Small intestine (tissue), 16 donors: ENCODE results near the gene ESPNL. TPM values are rescaled to one million over a fixed set of nuclear protein-coding genes. Genes with fewer than 3 reads are reported as not detected.
"Not testable (repeated sequence)": the region's sequence is repeated elsewhere in the genome, so short reads cannot be mapped to it uniquely, and the experiment has no call there.

Experiments
- DNase-seq, 2 donors: peaks; one replicate each; pipeline versions ENCODE4 v3.0.0 to v3.0.0-alpha.2; 2013
- FAIRE-seq: peaks from 2 replicates; lab custom pipeline; 2012; peaks lifted over from hg19 to GRCh38; lab: Jason Lieb, UNC
- H3K27ac ChIP-seq, 3 donors: one replicate each; pipeline ENCODE4 v1.5.1; 2013; ENCODE audit warnings: low read length in 2 of 3, mild to moderate bottlenecking in 2 of 3, control low read depth in 1 of 3, inconsistent platforms in 1 of 3, low read depth in 1 of 3, moderate library complexity in 1 of 3
- H3K27me3 ChIP-seq, 3 donors: one replicate each; pipeline ENCODE4 v1.6.1; 2013; ENCODE audit warnings: low read length in 3 of 3, inconsistent platforms in 1 of 3; ENCODE audit not compliant: control insufficient read depth in 3 of 3, insufficient read depth in 3 of 3
- H3K36me3 ChIP-seq, 3 donors: one replicate each; pipeline ENCODE4 v1.6.1; 2013; ENCODE audit warnings: low read length in 3 of 3, inconsistent platforms in 1 of 3, low read depth in 1 of 3, mild to moderate bottlenecking in 1 of 3, moderate library complexity in 1 of 3; ENCODE audit not compliant: control insufficient read depth in 3 of 3, insufficient read depth in 2 of 3
- H3K4me1 ChIP-seq, 3 donors: one replicate each; pipeline ENCODE4 v1.6.1; 2013; ENCODE audit warnings: low read length in 2 of 3, inconsistent platforms in 1 of 3, low read depth in 1 of 3, mild to moderate bottlenecking in 1 of 3, moderate library complexity in 1 of 3; ENCODE audit not compliant: control insufficient read depth in 3 of 3, insufficient read depth in 2 of 3
- H3K4me3 ChIP-seq, 3 donors: one replicate each; pipeline ENCODE4 v1.5.1; 2013; ENCODE audit warnings: low read length in 3 of 3, control low read depth in 1 of 3, inconsistent platforms in 1 of 3, low read depth in 1 of 3, mild to moderate bottlenecking in 1 of 3, moderate library complexity in 1 of 3
- H3K9me3 ChIP-seq, 2 donors: one replicate each; pipeline ENCODE4 v1.6.1; 2013; ENCODE audit warnings: low read depth in 1 of 2, low read length in 1 of 2; ENCODE audit not compliant: control insufficient read depth in 2 of 2, insufficient read depth in 1 of 2
- WGBS, 3 donors: extraction: QIAGEN DNeasy Blood & Tissue Kit; methylation state at CpG; one replicate each; pipeline ENCODE4 v1.1.7; 2013; 5-methylcytosine and 5-hydroxymethylcytosine counted together
- long read RNA-seq, 10 donors: transcript quantifications; one replicate each; lab custom pipeline, GENCODE V29; 2026
- polyA plus RNA-seq, 4 donors: library from polyadenylated mRNA; stranded (reverse) in 3 of 4; unstranded in 1 of 4; fragments of 200-250 nt in 3 of 4; fragments of 120-200 nt in 1 of 4; gene quantifications; one replicate each; pipeline versions ENCODE4 v1.2.1 to v1.2.3, GENCODE V29; 2013
- donor health status: healthy with polysubstance abuse.
- donor health status: control.
- donor health status: control.
- donor health status: Bipolar disorder and iron deficiency.
- donor health status: healthy.

ESPNL gene, protein sequence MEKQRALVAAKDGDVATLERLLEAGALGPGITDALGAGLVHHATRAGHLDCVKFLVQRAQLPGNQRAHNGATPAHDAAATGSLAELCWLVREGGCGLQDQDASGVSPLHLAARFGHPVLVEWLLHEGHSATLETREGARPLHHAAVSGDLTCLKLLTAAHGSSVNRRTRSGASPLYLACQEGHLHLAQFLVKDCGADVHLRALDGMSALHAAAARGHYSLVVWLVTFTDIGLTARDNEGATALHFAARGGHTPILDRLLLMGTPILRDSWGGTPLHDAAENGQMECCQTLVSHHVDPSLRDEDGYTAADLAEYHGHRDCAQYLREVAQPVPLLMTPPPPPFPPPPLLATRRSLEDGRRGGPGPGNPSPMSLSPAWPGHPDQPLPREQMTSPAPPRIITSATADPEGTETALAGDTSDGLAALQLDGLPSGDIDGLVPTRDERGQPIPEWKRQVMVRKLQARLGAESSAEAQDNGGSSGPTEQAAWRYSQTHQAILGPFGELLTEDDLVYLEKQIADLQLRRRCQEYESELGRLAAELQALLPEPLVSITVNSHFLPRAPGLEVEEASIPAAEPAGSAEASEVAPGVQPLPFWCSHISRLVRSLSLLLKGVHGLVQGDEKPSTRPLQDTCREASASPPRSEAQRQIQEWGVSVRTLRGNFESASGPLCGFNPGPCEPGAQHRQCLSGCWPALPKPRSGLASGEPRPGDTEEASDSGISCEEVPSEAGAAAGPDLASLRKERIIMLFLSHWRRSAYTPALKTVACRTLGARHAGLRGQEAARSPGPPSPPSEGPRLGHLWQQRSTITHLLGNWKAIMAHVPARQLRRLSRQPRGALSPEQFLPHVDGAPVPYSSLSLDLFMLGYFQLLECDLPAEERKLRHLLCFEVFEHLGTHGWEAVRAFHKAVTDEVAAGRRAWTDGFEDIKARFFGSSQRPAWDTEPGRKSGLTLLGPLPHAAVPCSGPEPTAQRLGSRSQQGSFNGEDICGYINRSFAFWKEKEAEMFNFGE
- 1 to 10 TPM in 1 of 4 donors, under 1 TPM in 2, not detected in 1; 0.54 to 1.4 (median 0.64) TPM for polyA plus RNA-seq
- long read RNA-seq, donor 1: 0 reads
- long read RNA-seq, donor 2: 0 reads
- long read RNA-seq, donor 3: 0 reads
- long read RNA-seq, donor 4: 0 reads
- long read RNA-seq, donor 5: 0 reads
- long read RNA-seq, donor 6: 0 reads
- long read RNA-seq, donor 7: 0 reads
- long read RNA-seq, donor 8: 0 reads
- long read RNA-seq, donor 9: 0 reads
- long read RNA-seq, donor 10: 0 reads

GRCh38 chr2:238100049-238100820 is at the start of gene ESPNL:
Gene ESPNL (plus strand): TSS chr2:238100340. CDS start chr2:238100420, 80 bp downstream.
- FAIRE-seq (no peak), DNase-seq (peak in 1 of 2 donors; percentile 27)
- peaks cover 0 to 3% (median 0%) of the 10 kb centered on the region in 3 donors for H3K4me1 ChIP-seq
- no peaks in the 10 kb centered on the region for H3K9me3 ChIP-seq
- H3K36me3 ChIP-seq: peaks cover 0 to 21% (median 0%) of the 10 kb centered on the region in 3 donors
- no peaks in the 10 kb centered on the region for H3K27me3 ChIP-seq
- no peak within 1 kb of the TSS for H3K27ac ChIP-seq
- 81 to 85% (median 83%) methylated on average over 33 to 38 of the region's 38 CpGs for WGBS, 3 donors
- H3K4me3 ChIP-seq: no peak within 1 kb of the TSS

GRCh38 chr2:238053191-238053776 is 46.9 kb upstream of the ESPNL start:
- Histone ChIP-seq H3K27me3 (peaks cover 0 to 1% (median 0%) of the 10 kb centered on the region in 3 donors), H3K9me3 (peaks cover 0 to 3% of the 10 kb centered on the region in 2 donors), H3K4me3 (no peak overlapping the region), H3K27ac (no peak overlapping the region), H3K4me1 (peaks cover 0 to under 1% (median 0%) of the 10 kb centered on the region in 3 donors), H3K36me3 (no peaks in the 10 kb centered on the region)
- 64 to 80% (median 72%) methylated on average over 2 of the region's 2 CpGs for WGBS, 3 donors
- no peak for FAIRE-seq
- DNase-seq: no peak

- no peaks in the 10 kb centered on the region for H3K9me3 ChIP-seq
- no peak overlapping the region for H3K4me3 ChIP-seq
- H3K4me1 ChIP-seq: peaks cover 0 to 9% (median 2%) of the 10 kb centered on the region in 3 donors
- H3K27me3 ChIP-seq: peaks cover 0 to 1% (median 0%) of the 10 kb centered on the region in 3 donors
- H3K27ac ChIP-seq: no peak overlapping the region
- FAIRE-seq: no peak
- H3K36me3 ChIP-seq: no peaks in the 10 kb centered on the region
- 63 to 65% (median 65%) methylated on average over 3 of the region's 3 CpGs for WGBS, 3 donors
- DNase-seq: no peak
Observed at GRCh38 chr2:238055841-238056240, 44.3 kb upstream of the ESPNL start.

- not testable (repeated sequence) for H3K4me3 ChIP-seq, H3K27me3 ChIP-seq, H3K9me3 ChIP-seq, H3K36me3 ChIP-seq, DNase-seq, H3K27ac ChIP-seq, FAIRE-seq
- WGBS, 3 donors: 92 to 94% (median 93%) methylated on average over 30 to 44 of the region's 44 CpGs
- H3K4me1 ChIP-seq: peaks cover 2 to 18% (median 3%) of the 10 kb centered on the region in 3 donors
Observed at GRCh38 chr2:238057696-238058575, 42.2 kb upstream of the ESPNL start.

- Histone ChIP-seq H3K4me1 (peaks cover 6 to 32% (median 12%) of the 10 kb centered on the region in 3 donors), H3K27me3 (peaks cover 0 to 1% (median 0%) of the 10 kb centered on the region in 3 donors), H3K27ac (no peak overlapping the region), H3K4me3 (peak overlapping the region in 1 of 3 donors; percentile 92), H3K36me3 (peaks cover 0 to 2% (median 0%) of the 10 kb centered on the region in 3 donors), H3K9me3 (no peaks in the 10 kb centered on the region)
- WGBS, 3 donors: 84 to 92% (median 86%) methylated on average over 3 of the region's 3 CpGs
- FAIRE-seq (no peak), DNase-seq (no peak)
Observed at GRCh38 chr2:238059505-238059904, 40.6 kb upstream of the ESPNL start.

- Histone ChIP-seq H3K27ac (peak overlapping the region; percentile 81 to 89 (median 84)), H3K4me3 (peak overlapping the region; percentile 73 to 92 (median 90)), H3K36me3 (peaks cover 0 to 2% (median 0%) of the 10 kb centered on the region in 3 donors), H3K27me3 (peaks cover 0 to 1% (median 0%) of the 10 kb centered on the region in 3 donors), H3K9me3 (no peaks in the 10 kb centered on the region), H3K4me1 (peaks cover 6 to 38% (median 12%) of the 10 kb centered on the region in 3 donors)
- DNase-seq: no peak
- no peak for FAIRE-seq
- WGBS, 3 donors: 1 to 3% (median 2%) methylated on average over 18 of the region's 18 CpGs
Observed at GRCh38 chr2:238060096-238060541, 40.0 kb upstream of the ESPNL start.
